Measurements from ENCODE around the gene JARID2.

The JARID2 gene

DNA sequence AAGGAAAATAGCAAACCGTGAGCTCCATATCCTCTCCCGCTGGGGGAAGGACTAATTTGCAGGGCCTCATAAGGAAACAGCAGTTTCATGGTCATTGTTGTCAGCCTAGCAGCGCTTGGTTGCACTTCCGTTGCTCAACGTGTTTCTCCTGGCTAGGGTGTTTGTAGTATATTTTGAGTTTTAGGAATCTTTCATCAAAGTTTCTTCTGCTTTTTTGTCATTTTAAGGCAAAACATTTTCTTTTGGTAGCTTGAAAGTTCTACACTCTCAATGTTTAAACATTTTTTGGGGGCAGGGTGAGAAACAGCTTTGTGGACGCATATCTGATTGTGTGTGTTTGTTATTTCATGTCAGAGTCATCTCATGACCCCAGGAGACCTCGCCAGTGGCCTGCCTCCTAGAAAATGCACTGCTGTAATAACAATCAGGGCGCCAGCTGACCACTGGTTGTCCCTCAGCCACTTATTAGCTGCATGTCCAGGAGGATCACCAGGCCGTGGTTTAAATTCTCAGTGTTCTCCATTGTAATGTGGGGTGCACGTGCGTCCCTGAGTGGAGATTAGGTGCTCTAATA lies 20.6 kb downstream of the JARID2 start:
- Histone ChIP-seq H3K9me3 (ENCODE audit: control insufficient read depth, insufficient read depth, low read depth, low read length) (no peaks in the 10 kb centered on the region), H3K36me3 (ENCODE audit: control insufficient read depth in 2 of 2, insufficient read depth in 1 of 2, low read length in 2 of 2) (no peaks in the 10 kb centered on the region), H3K27ac (ENCODE audit: extremely low read depth, low read depth, low read length) (no peak overlapping the region), H3K4me1 (ENCODE audit: control insufficient read depth, insufficient read depth, low read length) (peaks cover 26% of the 10 kb centered on the region), H3K4me3 (ENCODE audit: low read depth, low read length) (no peak overlapping the region)
- ChIA-PET POLR2A (interaction anchor here (1.1 kb wide), 1 partner anchor 53 kb away, joined by 3 read pairs; no protein-coding TSS in a partner anchor), CTCF (interaction anchor here (0.6 to 1.5 kb wide), 3 partner anchors 124 to 175 kb away, joined by 3 to 7 read pairs (median 5); no protein-coding TSS in a partner anchor)
- TF ChIP-seq EGR2 (tag by site-specific recombination; IDR thresholded peaks at IDR 0.05; ENCODE audit: low read depth) (no peak), ZNF561 (tag by site-specific recombination; IDR thresholded peaks at IDR 0.05; ENCODE audit: borderline replicate concordance) (no peak), GLIS2 (tag by site-specific recombination; IDR thresholded peaks at IDR 0.05) (no peak), RBAK (tag by site-specific recombination; IDR thresholded peaks at IDR 0.05) (no peak), ZEB2 (tag by site-specific recombination; IDR thresholded peaks at IDR 0.05) (no peak), ZFP37 (tag by site-specific recombination; IDR thresholded peaks at IDR 0.05) (no peak), WT1 (tag by site-specific recombination; IDR thresholded peaks at IDR 0.05) (no peak), GLI2 (tag by site-specific recombination; IDR thresholded peaks at IDR 0.05; ENCODE audit: borderline replicate concordance, low read depth) (no peak), ZNF776 (tag by site-specific recombination; IDR thresholded peaks at IDR 0.05; ENCODE audit: borderline replicate concordance) (no peak), ZNF624 (tag by site-specific recombination; IDR thresholded peaks at IDR 0.05) (no peak), YY1 (tag by site-specific recombination; IDR thresholded peaks at IDR 0.05) (no peak), SALL2 (tag by site-specific recombination; IDR thresholded peaks at IDR 0.05; ENCODE audit: borderline replicate concordance) (no peak), ZNF112 (tag by site-specific recombination; IDR thresholded peaks at IDR 0.05) (no peak), ZNF837 (tag by site-specific recombination; IDR thresholded peaks at IDR 0.05) (no peak), ZNF777 (tag by site-specific recombination; IDR thresholded peaks at IDR 0.05; ENCODE audit: borderline replicate concordance) (no peak), ZNF791 (tag by site-specific recombination; IDR thresholded peaks at IDR 0.05) (no peak), HOXD13 (CRISPR knock-in tag; IDR thresholded peaks at IDR 0.05; ENCODE audit: borderline replicate concordance) (no peak)
- TF ChIP-seq, protein P1, sequence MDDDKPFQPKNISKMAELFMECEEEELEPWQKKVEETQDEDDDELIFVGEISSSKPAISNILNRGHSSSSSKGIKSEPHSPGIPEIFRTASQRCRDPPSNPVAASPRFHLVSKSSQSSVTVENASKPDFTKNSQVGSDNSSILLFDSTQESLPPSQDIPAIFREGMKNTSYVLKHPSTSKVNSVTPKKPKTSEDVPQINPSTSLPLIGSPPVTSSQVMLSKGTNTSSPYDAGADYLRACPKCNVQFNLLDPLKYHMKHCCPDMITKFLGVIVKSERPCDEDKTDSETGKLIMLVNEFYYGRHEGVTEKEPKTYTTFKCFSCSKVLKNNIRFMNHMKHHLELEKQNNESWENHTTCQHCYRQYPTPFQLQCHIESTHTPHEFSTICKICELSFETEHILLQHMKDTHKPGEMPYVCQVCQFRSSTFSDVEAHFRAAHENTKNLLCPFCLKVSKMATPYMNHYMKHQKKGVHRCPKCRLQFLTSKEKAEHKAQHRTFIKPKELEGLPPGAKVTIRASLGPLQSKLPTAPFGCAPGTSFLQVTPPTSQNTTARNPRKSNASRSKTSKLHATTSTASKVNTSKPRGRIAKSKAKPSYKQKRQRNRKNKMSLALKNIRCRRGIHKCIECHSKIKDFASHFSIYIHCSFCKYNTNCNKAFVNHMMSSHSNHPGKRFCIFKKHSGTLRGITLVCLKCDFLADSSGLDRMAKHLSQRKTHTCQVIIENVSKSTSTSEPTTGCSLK (tag by site-specific recombination; IDR thresholded peaks at IDR 0.05): no peak
- TF ChIP-seq, protein P2, sequence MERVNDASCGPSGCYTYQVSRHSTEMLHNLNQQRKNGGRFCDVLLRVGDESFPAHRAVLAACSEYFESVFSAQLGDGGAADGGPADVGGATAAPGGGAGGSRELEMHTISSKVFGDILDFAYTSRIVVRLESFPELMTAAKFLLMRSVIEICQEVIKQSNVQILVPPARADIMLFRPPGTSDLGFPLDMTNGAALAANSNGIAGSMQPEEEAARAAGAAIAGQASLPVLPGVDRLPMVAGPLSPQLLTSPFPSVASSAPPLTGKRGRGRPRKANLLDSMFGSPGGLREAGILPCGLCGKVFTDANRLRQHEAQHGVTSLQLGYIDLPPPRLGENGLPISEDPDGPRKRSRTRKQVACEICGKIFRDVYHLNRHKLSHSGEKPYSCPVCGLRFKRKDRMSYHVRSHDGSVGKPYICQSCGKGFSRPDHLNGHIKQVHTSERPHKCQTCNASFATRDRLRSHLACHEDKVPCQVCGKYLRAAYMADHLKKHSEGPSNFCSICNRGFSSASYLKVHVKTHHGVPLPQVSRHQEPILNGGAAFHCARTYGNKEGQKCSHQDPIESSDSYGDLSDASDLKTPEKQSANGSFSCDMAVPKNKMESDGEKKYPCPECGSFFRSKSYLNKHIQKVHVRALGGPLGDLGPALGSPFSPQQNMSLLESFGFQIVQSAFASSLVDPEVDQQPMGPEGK (tag by site-specific recombination; IDR thresholded peaks at IDR 0.05): no peak

DNA sequence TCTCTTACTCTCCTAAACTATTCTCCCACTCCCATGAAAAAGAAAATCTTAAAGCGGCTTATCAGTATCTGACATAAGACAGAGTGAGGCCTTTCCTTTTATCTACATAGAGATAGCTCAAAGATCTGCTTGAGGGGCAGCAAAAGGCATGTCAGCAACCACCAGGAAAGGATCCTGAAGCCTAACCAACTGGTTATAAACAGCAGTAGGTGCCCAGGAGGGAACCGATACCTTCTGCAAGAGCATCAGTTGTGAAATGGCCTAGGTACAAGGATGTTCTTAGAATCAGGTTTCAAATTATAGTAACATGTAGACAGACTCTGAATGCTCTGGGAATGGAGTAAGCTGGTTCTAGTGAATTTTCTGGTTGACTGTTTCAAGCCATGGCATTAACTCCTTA lies 21.4 kb downstream of the JARID2 start:
- CTCF ChIA-PET: interaction anchor here (1.4 to 1.5 kb wide), 2 partner anchors 123 to 174 kb away, joined by 5 to 7 read pairs; no protein-coding TSS in a partner anchor
- TF ChIP-seq ZNF416 (tag by site-specific recombination; IDR thresholded peaks at IDR 0.05) (no peak), HOXC10 (CRISPR knock-in tag; IDR thresholded peaks at IDR 0.05) (no peak), TRIM28 (IDR thresholded peaks at IDR 0.05; ENCODE audit: borderline replicate concordance, low read length) (no peak), ZNF302 (tag by site-specific recombination; IDR thresholded peaks at IDR 0.05; ENCODE audit: low read depth) (no peak), ZNF274 (IDR thresholded peaks at IDR 0.05; ENCODE audit: low read length) (no peak), ZNF274 (tag by site-specific recombination; IDR thresholded peaks at IDR 0.05; ENCODE audit: borderline replicate concordance) (no peak)
- TF ChIP-seq, protein P3, sequence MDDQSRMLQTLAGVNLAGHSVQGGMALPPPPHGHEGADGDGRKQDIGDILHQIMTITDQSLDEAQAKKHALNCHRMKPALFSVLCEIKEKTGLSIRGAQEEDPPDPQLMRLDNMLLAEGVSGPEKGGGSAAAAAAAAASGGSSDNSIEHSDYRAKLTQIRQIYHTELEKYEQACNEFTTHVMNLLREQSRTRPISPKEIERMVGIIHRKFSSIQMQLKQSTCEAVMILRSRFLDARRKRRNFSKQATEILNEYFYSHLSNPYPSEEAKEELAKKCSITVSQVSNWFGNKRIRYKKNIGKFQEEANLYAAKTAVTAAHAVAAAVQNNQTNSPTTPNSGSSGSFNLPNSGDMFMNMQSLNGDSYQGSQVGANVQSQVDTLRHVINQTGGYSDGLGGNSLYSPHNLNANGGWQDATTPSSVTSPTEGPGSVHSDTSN (CRISPR knock-in tag; IDR thresholded peaks at IDR 0.05): no peak
- TF ChIP-seq, protein P4, sequence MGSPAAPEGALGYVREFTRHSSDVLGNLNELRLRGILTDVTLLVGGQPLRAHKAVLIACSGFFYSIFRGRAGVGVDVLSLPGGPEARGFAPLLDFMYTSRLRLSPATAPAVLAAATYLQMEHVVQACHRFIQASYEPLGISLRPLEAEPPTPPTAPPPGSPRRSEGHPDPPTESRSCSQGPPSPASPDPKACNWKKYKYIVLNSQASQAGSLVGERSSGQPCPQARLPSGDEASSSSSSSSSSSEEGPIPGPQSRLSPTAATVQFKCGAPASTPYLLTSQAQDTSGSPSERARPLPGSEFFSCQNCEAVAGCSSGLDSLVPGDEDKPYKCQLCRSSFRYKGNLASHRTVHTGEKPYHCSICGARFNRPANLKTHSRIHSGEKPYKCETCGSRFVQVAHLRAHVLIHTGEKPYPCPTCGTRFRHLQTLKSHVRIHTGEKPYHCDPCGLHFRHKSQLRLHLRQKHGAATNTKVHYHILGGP (tag by site-specific recombination; IDR thresholded peaks at IDR 0.05): no peak
- TF ChIP-seq, protein P5, sequence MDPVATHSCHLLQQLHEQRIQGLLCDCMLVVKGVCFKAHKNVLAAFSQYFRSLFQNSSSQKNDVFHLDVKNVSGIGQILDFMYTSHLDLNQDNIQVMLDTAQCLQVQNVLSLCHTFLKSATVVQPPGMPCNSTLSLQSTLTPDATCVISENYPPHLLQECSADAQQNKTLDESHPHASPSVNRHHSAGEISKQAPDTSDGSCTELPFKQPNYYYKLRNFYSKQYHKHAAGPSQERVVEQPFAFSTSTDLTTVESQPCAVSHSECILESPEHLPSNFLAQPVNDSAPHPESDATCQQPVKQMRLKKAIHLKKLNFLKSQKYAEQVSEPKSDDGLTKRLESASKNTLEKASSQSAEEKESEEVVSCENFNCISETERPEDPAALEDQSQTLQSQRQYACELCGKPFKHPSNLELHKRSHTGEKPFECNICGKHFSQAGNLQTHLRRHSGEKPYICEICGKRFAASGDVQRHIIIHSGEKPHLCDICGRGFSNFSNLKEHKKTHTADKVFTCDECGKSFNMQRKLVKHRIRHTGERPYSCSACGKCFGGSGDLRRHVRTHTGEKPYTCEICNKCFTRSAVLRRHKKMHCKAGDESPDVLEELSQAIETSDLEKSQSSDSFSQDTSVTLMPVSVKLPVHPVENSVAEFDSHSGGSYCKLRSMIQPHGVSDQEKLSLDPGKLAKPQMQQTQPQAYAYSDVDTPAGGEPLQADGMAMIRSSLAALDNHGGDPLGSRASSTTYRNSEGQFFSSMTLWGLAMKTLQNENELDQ (tag by site-specific recombination; IDR thresholded peaks at IDR 0.05; ENCODE audit: low read depth): no peak

More for the DNA sequence above, 21.4 kb downstream of the JARID2 start:
- Histone ChIP-seq H3K36me3 (ENCODE audit: control insufficient read depth in 2 of 2, insufficient read depth in 1 of 2, low read length in 2 of 2) (no peaks in the 10 kb centered on the region), H3K4me1 (ENCODE audit: control insufficient read depth, insufficient read depth, low read length) (peaks cover 25% of the 10 kb centered on the region), H3K9me3 (ENCODE audit: control insufficient read depth, insufficient read depth, low read depth, low read length) (no peaks in the 10 kb centered on the region), H3K27ac (ENCODE audit: extremely low read depth, low read depth, low read length) (no peak overlapping the region), H3K4me3 (ENCODE audit: low read depth, low read length) (no peak overlapping the region)
- POLR2A ChIA-PET: no interaction called here
